GM13976 (cell line): ENCODE data around the gene MPIG6B.
A peak's percentile ranks its signal among the peaks of the same experiment; 100 is the strongest.

Experiments used
- DNase-seq: peaks from one replicate; pipeline ENCODE4 v3.0.0; 2012; ENCODE audit warnings: low spot score
- CTCF ChIP-seq: IDR thresholded peaks from 2 replicates; pipeline ENCODE4 v1.5.1; 2012; ENCODE audit warnings: borderline replicate concordance, mild to moderate bottlenecking; ENCODE audit not compliant: insufficient read depth; ENCODE audit errors: extremely low read depth, missing control alignments, control extremely low read depth
- in situ Hi-C: fragments of 300-500 bp; cut with MboI; formaldehyde crosslinking; loops from one replicate; pipeline ENCODE4 v1.12.0; 2022; ENCODE audit warnings: low sequenced_read_pairs, mixed read lengths, inconsistent platforms; ENCODE audit not compliant: unreplicated experiment

MPIG6B gene

DNA sequence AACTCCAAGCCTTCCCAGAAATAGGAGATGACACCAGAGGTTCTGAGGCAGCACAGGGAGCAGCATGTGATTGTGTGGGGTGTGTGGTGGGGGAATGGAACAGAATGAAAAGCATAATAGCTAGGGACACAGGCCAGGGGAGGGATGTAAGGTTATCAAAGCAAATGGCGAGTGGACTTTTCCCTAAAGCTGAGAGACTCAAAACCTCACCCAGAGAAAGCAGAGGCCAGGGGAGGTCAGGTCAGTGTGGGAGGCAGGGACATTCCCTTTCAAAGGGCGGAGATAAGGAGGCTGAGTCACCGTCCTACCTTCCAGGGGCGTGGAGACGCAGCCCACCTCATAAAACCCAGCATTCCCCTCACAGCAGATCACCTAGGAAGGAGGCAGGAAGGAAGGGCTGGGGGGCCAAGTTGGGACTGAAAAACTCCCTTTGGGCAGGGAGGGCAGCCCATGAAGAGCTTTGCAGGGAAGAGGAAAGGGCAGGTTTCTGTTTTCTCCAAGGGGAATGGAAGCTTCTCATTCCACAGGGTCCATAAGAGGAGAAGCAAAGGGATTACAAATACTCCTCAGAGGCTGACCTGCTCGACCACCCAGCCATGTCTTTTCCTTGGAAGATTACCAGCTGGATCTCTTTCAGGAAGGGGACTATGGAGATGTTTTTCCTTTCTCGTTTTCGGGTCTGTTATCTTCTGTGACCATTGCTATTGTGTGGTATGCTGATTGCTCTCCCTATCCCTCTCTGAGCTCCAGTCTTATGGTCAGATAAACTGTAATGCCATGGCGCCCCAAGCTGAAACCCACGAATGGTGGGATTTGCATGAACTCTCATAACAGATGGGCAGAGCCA is 32.7 kb upstream of the MPIG6B start:
- in situ Hi-C loops = no loop called here
- peak; percentile 29 for DNase-seq
- no peak for TF ChIP-seq CTCF

- DNase-seq = no peak
- TF ChIP-seq CTCF = no peak
- in situ Hi-C loops = no loop called here
These were observed 32.1 kb upstream of the MPIG6B start for GRCh38 chr6:31691078-31691463.

GRCh38 chr6:31691564-31692108 is 31.5 kb upstream of the MPIG6B start:
- TF ChIP-seq CTCF = no peak
- no peak for DNase-seq
- in situ Hi-C loops = no loop called here

DNA sequence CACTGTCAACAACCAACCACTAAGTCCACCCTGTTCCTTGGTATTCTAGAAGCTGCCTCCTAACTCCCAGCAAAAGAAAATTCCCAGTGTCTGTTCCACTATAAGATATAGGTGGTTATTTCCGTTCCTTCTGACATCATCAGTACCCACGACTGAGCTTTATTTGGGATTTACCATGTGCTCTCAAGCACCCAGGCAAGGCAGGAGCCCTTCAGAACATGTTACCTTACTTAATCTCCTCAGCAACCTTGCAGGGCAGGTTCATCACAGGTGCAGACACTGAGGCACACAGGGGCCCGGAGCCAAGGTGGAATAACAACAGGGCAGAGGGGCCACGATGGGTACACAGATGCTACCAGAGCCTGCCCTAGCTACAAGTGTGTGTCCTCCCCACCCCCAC is 30.8 kb upstream of the MPIG6B start:
- TF ChIP-seq CTCF = no peak
- in situ Hi-C loops = no loop called here
- DNase-seq = no peak

GRCh38 chr6:31692886-31693285 is 30.3 kb upstream of the MPIG6B start:
- TF ChIP-seq CTCF = no peak
- in situ Hi-C loops = no loop called here
- DNase-seq = no peak

DNA sequence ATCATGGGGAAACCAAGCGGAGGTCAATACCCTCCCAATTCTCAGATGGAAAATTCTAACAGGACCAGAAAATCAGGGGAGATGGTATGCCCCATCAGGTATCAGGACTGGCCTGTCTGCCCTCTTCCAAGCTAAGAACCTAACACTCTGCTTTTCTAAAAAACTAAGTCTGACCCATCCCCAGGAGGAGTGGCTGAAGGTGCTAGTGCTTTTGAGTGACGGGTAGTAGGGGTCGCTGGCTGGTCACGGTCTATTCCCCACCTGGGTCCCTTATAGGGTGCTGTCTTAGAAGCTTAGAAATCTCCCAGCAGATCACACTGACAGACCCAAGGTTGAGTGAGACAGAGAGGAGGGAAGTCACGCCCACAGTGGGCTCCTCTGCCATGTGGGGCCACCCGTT is 29.6 kb upstream of the MPIG6B start:
- TF ChIP-seq CTCF = no peak
- no peak for DNase-seq
- in situ Hi-C loops = no loop called here

DNA sequence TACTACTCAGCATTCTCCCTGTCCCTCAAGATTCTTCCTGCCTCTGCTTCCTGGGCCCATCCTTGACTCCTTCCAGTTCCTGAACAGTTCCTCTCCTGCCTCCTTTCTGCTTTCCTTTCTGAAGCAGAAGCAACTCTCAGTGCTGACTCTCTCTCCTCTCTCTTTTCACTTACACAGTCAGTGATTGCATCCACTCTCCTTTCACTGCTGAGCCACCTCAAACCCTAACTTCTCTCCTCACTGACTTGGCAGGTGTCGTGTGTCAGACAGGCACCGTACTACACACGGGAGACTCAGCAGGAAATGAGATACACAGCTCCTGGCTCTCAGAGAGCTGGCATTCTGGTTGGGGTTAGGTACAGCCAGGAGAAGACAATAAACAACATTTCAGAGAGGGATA is 25.6 kb upstream of the MPIG6B start:
- no peak for DNase-seq
- in situ Hi-C loops = no loop called here
- TF ChIP-seq CTCF = no peak
